Smooth muscle cell of the pulmonary artery (primary cell): ENCODE measurements around the gene GALNT12. TPM values are rescaled to one million over a fixed set of nuclear protein-coding genes. Genes with fewer than 3 reads are reported as not detected.

Experiments
- total RNA-seq: library from RNA; depleted of rRNA; stranded (reverse); fragments of >200 nt; gene quantifications from 2 replicates; pipeline ENCODE4 v1.2.3, GENCODE V29; 2014

GALNT12 gene, protein sequence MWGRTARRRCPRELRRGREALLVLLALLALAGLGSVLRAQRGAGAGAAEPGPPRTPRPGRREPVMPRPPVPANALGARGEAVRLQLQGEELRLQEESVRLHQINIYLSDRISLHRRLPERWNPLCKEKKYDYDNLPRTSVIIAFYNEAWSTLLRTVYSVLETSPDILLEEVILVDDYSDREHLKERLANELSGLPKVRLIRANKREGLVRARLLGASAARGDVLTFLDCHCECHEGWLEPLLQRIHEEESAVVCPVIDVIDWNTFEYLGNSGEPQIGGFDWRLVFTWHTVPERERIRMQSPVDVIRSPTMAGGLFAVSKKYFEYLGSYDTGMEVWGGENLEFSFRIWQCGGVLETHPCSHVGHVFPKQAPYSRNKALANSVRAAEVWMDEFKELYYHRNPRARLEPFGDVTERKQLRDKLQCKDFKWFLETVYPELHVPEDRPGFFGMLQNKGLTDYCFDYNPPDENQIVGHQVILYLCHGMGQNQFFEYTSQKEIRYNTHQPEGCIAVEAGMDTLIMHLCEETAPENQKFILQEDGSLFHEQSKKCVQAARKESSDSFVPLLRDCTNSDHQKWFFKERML
- total RNA-seq = 8.7 and 14.0 TPM in 2 replicates

DNA sequence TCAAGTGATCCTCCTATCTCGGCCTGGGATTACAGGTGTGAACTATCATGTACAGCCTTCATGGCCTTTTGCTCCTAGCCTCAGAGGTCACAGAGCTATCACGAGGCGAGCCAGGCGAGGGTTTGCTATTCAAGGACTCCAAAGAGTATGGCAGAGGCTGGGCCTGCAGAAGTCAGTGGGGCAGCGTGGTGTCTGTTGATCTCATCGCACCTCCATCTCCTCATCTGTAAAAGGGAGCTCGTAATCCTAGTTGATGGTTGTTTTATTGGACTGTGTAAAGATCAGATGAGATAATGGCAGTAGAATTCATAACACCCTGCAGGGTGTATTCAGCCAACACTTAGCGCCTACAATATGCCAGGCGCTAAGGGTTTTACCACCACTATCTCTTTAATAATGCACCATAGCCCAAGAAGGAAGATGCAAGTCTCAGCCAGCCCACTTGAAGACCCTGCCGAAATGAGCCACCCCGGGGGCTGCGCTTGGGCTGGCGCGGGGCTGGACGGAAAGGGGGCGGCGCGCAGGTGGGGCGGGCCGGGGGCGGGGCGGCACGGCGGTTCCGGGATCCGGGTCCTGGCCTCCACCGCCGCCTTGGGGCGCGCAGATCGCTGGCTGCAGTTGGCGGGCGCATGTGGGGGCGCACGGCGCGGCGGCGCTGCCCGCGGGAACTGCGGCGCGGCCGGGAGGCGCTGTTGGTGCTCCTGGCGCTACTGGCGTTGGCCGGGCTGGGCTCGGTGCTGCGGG is at the start of gene GALNT12:
Gene GALNT12 (plus strand): TSS at position 601 of the 744 bp plus-strand sequence. CDS start 29 bp downstream, at position 630.

DNA sequence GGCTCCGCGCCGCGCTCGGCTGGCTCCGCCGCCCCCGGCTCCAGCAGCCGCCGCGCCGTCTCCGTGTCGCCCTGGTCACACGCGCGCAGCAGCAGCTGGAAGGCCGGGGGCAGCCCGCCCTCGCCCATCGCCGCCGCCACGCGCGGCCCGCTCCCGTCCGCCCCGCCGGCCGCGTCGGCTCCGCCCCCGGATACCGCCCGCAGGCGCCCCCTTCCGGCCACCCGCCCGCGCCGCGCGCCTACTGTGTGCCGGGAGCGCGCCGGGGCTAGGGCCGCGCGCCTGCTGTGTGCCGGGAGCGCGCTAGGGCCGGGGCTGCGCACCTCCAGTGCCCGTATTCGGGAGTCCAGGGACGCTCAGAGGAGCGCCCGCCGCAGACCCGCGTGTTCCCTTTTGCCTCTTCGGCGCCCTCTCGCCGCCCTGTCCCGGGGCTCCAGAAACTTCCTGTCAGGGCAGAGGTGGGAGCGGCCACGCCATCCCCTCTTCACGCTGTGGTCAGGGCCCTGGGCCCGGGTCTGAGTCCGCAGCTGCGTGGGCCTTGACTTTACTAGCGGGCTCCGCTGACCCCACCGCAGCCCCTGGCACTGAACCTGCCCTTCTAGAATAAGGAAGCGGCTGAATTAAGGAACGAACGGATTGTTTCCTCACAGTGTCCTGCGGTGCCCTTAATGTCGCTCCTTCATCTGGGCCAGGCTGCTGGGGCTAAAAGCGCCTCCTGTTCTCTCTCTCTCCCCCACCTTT is 10.9 kb upstream of the GALNT12 start, which contains the start of gene ANKS6:
Gene ANKS6 (minus strand): TSS at position 192 of the 738 bp plus-strand sequence. CDS start 64 bp downstream, at position 128.

Other genes starting within 250 kb of the GALNT12 start
- gene GABBR2, start 98.7 kb upstream of the GALNT12 start, total RNA-seq = 0.46 TPM in 1 of 2 replicates, not detected in the other
- gene ANKS6, start 11.1 kb upstream of the GALNT12 start, total RNA-seq = 10.8 and 19.0 TPM in 2 replicates
- 77.7 and 229 TPM in 2 replicates for gene COL15A1, start 136.2 kb downstream of the GALNT12 start, total RNA-seq